Lower leg skin (tissue), 3 donors: Measurements from ENCODE around the gene ADAT1.

Experiments used
- POLR2A ChIP-seq, 2 donors: fragments of 450-650 bp; IDR thresholded peaks; one replicate each; pipeline ENCODE4 v1.6.1; 2016 to 2017; ENCODE audit warnings: antibody characterized with exemption in 2 of 2, mild to moderate bottlenecking in 1 of 2, moderate library complexity in 1 of 2
- TF ChIP-seq, protein P1 (sequence below), 3 donors: fragments of 450-650 bp; IDR thresholded peaks; one replicate each; pipeline ENCODE4 v1.5.1; 2016; ENCODE audit warnings: antibody characterized with exemption in 3 of 3, mild to moderate bottlenecking in 3 of 3, moderate library complexity in 2 of 3

- TF ChIP-seq, protein P1, sequence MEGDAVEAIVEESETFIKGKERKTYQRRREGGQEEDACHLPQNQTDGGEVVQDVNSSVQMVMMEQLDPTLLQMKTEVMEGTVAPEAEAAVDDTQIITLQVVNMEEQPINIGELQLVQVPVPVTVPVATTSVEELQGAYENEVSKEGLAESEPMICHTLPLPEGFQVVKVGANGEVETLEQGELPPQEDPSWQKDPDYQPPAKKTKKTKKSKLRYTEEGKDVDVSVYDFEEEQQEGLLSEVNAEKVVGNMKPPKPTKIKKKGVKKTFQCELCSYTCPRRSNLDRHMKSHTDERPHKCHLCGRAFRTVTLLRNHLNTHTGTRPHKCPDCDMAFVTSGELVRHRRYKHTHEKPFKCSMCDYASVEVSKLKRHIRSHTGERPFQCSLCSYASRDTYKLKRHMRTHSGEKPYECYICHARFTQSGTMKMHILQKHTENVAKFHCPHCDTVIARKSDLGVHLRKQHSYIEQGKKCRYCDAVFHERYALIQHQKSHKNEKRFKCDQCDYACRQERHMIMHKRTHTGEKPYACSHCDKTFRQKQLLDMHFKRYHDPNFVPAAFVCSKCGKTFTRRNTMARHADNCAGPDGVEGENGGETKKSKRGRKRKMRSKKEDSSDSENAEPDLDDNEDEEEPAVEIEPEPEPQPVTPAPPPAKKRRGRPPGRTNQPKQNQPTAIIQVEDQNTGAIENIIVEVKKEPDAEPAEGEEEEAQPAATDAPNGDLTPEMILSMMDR (IDR thresholded peaks at IDR 0.05), result no peak
- no peak for TF ChIP-seq POLR2A (IDR thresholded peaks at IDR 0.05)
These were observed 12.0 kb upstream of the ADAT1 start for GRCh38 chr16:75635036-75635435.
